Endothelial cell of hepatic sinusoid (primary cell): ENCODE measurements around the gene TMCO4.

Source experiments
- in situ Hi-C: cut with HindIII; loops from 2 replicates; pipeline ENCODE4 v1.10.0; 2017; ENCODE audit warnings: low sequenced_read_pairs

TMCO4 gene

DNA sequence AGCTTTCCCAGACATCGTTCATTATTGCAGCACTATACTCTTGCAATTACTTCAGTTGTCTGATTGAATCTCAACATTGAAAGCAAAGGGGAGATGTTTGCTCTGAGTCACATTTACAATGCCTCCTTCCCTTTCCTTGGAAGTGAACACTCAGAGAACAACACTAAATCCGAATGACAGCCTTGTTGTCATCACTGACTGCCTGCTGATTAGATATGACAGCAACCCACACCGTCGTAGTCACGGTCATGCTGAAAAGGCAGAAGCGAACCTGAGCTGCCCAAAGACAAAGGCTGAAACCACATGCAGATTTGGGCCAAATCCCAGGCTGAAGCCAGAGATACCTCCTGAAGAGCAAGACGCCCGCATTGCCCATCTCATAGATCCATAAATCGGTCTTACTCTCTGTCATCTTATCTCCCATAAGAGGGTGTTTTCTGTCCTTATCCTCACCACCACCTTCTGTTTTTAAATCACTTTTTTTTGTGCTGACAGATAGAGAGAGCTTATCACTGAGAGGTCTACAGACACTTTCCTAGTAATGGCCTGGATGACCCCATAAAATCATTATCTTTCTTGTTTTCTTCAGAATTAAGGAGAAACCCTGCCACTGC is 47.5 kb downstream of the TMCO4 start:
- in situ Hi-C loops: no loop called here

- in situ Hi-C loops: no loop called here
Observed at GRCh38 chr1:19750882-19751276, 48.8 kb downstream of the TMCO4 start.

- in situ Hi-C loops: no loop called here
Observed at GRCh38 chr1:19750101-19750881, 49.4 kb downstream of the TMCO4 start.

DNA sequence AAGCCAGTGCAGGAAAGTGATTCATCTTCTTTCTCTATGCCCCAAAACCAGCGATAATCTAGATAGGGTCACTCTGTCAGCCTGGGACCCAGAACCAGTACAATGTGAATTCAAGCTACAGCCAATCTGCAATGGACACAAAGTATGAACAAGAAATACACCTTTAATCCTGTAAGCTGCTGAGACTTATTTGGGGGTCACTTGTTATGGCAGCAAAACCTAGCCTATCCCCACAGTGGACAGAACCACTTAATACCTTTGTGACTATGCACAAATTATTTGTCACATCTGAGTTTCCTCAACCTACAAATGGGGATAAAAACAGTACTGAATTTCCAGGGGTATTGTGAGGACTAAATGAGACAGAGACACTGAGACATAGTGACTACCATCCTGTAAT is 50.0 kb downstream of the TMCO4 start:
- in situ Hi-C loops: no loop called here

DNA sequence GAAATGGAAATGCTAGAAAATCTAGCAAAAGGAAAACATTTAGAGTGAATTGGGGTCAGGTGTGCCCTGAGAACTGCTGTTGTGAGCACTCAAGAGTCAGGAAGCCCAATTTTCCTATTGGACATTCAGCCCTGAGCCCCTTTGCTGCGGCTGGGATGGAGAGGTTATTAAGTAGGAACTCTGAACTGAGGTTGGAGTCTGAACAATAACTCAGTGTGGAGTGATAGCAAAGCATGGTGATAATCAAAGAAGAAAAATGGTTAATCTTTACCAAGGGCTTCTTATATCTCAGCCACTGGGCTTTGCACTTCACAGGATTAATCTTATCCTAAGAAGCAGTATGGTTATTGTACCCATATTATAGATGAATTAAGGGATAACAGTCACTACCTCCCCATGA is 52.0 kb downstream of the TMCO4 start:
- in situ Hi-C loops: no loop called here

DNA sequence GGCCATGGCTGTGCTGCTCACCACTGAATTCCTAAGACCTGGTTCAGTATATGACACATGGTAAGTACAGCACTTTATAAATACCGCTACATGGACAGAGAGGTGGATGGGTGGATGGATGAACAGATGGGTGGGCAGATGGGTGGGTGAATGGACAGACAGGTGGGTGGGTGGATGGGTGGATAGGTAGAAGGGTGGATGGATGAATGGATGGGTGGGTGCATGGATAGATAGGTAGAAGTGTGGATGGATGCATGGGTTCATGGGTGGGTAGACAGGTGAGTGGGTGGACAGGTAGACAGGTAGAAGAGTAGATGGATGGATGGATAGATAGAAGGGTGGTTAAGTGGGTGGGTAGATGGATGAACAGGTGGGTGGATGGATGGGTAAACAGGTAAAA is 54.8 kb downstream of the TMCO4 start:
- in situ Hi-C loops: no loop called here

DNA sequence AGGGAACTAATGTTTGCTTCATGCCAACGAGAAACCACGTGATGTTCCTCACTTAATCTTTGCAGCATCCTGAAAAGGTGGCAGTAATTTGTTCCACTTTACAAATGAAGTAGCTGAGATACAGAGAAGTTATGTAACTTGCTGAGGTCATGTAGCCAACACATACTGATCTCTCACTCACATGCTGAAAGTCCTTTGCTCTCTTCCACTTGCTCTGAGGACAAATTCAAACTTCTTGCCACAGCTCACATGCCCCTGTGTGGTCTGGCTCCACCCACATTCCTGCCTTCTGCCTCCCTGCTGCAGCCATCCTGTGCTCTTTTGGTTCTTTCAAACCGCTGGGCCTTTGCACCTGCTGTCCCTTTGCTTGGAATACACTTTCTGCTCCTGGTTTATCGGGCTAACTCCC is 55.4 kb downstream of the TMCO4 start:
- in situ Hi-C loops: no loop called here

DNA sequence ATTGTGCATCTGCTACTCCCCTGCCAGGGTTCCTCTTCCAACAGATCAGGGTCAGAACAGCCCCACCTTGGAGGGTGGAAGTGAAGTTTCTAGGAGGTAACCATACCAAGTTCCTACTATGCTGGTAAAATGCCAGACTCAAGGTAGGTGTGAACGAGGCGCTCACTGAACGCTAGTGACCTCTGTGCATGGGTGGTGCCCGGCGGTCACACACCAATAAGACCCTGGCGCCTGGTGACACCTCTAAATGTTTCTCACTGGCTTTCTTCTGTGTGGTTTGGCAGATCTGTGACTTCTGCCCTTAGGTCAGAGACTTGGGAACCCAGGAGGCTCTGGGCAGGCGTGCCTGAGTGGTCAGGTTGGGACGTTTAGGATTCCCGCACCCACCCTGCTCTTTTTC is 55.9 kb downstream of the TMCO4 start:
- in situ Hi-C loops: no loop called here

DNA sequence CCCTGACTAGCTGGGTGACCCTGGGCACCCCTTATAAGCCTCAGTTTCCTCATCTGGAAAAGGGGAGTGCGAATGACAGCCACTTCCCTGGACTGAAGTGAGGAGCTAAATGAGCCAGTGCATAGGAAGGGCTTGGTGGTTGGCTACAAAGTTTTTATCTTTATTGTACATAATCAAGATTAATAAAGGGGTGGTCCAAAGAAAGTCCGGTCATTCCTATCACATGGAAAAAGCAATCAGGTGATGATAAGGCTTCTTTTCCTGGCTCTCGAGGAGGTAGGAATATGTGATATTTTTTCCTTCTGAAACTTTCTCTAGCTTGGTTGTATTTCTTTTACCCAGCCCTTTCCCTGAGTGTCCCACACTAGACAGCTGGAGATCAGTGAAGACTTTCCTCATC is 56.5 kb downstream of the TMCO4 start:
- in situ Hi-C loops: no loop called here

DNA sequence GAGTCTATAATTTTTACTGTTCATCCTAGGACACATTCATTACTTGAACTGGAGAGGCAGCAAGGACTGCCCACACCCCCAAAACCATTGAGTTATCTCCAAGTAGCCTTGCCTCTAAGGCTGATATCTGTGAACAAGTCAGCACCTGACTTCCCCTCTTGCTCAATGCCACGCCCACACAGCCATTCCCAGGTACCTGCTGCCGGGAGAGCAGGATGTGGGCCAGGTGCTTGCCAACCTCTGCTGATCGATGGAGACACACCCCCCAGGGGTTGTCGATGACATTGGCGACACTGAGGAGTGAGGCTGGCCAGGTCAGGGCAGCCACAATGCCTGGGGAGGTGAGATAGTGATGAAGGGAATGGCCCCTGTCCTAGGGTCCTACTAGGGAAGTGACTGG is 60.1 kb downstream of the TMCO4 start:
- in situ Hi-C loops: no loop called here

GRCh38 chr1:19738669-19739068 is 61.0 kb downstream of the TMCO4 start:
- in situ Hi-C loops: no loop called here

DNA sequence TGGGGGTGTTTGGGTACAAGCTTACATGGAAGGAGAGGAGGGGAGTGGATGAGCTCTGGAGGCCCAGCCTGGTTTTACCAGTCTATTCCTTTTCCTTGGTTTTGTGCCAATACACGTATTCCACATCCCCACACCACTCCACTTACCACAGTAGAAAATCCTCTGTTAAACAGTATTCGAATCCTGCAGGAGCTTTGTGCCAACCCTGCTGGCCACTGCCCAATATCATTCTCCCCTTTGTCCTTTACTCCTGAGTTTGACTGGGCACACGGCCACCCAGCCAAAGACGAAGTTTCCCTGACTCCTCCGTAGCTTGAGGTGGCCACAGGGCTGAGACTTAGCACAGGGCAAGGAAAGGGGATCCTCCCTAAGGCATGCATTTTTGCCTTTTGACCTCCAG is 61.6 kb downstream of the TMCO4 start:
- in situ Hi-C loops: no loop called here

DNA sequence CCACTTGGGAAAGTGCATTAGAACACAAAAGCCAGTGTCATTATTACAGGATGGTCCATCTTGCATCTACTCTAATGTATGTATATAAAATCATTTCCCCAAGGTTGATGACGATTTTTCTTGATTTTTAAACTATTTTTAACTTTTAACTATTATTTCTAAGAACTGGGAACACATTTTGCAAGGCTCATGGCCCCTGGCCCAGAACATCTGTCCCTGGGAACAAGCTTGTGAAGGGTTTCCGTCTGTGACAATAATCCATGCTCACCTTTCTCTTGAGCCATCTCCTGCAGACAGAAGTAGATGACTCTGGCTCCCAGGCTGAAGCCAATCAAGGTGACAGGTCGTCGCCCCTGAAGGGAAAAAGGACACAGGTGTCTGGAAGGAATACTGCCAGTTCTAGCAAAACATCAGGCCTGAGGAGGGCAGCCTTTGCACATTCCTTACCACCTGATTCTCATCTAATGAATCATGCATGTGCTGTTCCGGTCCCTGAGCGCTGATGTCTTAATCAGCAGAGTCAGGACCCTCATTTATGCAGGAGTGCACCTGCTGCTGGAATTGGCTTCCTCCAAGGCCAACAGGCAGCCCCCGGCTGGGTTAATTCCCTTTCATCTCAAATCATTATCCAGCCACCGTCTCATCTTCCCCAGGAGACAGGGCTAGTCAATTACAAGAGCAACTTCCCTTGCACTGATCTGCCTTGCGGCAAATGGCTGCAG is 62.5 kb downstream of the TMCO4 start:
- in situ Hi-C loops: no loop called here

GRCh38 chr1:19735440-19736127 is 64.1 kb downstream of the TMCO4 start:
- in situ Hi-C loops: no loop called here

- in situ Hi-C loops: no loop called here
Observed at GRCh38 chr1:19734472-19734999, 65.2 kb downstream of the TMCO4 start.

- in situ Hi-C loops: no loop called here
Observed at GRCh38 chr1:19734056-19734455, 65.7 kb downstream of the TMCO4 start.

GRCh38 chr1:19733615-19734014 is 66.1 kb downstream of the TMCO4 start:
- in situ Hi-C loops: no loop called here

DNA sequence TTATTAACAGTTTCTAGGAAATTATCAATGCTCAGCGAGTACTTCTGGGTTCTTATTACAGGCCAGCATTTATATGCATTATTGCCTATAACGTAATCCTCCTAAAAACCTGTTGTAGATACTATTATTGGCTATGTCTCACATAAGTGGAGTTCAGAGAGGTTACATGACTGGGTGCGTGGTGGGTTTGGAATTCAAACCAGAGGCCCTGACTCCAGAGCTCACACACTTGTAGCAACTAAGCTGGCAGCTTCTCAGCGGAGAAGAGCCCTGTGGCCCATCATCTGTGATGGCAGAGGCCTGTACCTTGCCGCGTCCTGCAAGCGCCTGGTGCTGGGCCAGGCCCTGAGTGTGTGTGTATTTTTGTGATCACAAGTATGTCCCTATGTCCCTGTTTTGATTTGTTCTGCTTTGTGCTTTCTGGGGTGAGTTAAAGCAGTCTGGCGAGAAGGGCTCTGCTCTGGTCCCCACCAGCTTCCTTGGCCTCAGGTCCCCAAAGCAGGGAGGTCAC is 68.3 kb downstream of the TMCO4 start:
- in situ Hi-C loops: no loop called here

- in situ Hi-C loops: no loop called here
Observed at GRCh38 chr1:19730793-19731192, 68.9 kb downstream of the TMCO4 start.

DNA sequence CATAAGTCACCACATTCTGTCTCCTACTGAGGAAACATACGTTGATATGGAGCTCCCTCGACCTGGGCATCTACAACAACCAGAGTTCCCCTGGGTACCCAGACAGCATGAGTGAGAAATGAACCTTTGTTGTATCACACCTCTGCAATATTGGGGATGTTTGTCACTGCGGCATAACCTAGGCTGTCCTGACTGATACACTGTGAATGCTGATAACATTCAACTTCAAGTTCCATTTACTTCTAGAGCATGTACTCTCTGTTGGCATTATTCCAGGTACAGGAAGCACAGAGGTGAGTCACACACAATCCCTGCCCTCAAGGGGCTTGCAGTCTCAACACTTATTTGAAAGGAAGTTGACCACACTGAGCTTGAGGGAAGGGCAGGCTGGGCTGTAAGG is 69.5 kb downstream of the TMCO4 start:
- in situ Hi-C loops: no loop called here
